Measurements from ENCODE around the gene HOXA4. TPM values are rescaled to one million over a fixed set of nuclear protein-coding genes. Genes with fewer than 3 reads are reported as not detected.

Gene HOXA4
- total and polyA plus RNA-seq, 4 experiments from 2014 or later = 0.19 to 0.30 TPM; not detected in 2

GRCh38 chr7:27114881-27115220, 15.7 kb downstream of the HOXA4 start:
- peaks cover 8 to 9% of the 10 kb centered on the region in 2 donors for H3K27me3 Mint-ChIP-seq
- intact Hi-C loops (cut with micrococcal nuclease) = no loop called here
- H3K4me3 Mint-ChIP-seq = no peak overlapping the region
- ChIA-PET CTCF (ENCODE audit: partially characterized antibody) (interaction anchor here (1.3 kb wide), 1 partner anchor 45 kb away, joined by 3 read pairs; no protein-coding TSS in a partner anchor), POLR2A (ENCODE audit: partially characterized antibody) (no interaction called here)
- no peak for DNase-seq
- H3K36me3 Mint-ChIP-seq = no peaks in the 10 kb centered on the region
- Histone ChIP-seq H3K27ac (ENCODE audit: low read depth, low read length) (no peak overlapping the region), H3K9me3 (ENCODE audit: control insufficient read depth in 1 of 2, low read length in 2 of 2) (no peaks in the 10 kb centered on the region), H3K27me3 (ENCODE audit: insufficient read depth, low read length) (no peaks in the 10 kb centered on the region), H3K36me3 (ENCODE audit: insufficient read depth, low read length) (no peaks in the 10 kb centered on the region), H3K4me3 (ENCODE audit: low read length in 2 of 2) (no peak overlapping the region), H3K4me1 (ENCODE audit: insufficient read depth, low read length) (no peaks in the 10 kb centered on the region)
- H3K27ac Mint-ChIP-seq = no peak overlapping the region
- no peaks in the 10 kb centered on the region for H3K9me3 Mint-ChIP-seq
- no peaks in the 10 kb centered on the region for H3K4me1 Mint-ChIP-seq

- POLR2A ChIA-PET (ENCODE audit: partially characterized antibody) = no interaction called here
- no peaks in the 10 kb centered on the region for H3K4me1 Mint-ChIP-seq
These were observed 16.4 kb downstream of the HOXA4 start for GRCh38 chr7:27113991-27114769.

GRCh38 chr7:27112955-27113949, 17.3 kb downstream of the HOXA4 start:
- Mint-ChIP-seq H3K36me3 (no peaks in the 10 kb centered on the region), H3K4me1 (no peaks in the 10 kb centered on the region), H3K9me3 (peaks cover 0 to 2% (median 0%) of the 10 kb centered on the region in 8 donors), H3K27me3 (peaks cover 1 to 6% of the 10 kb centered on the region in 2 donors), H3K4me3 (no peak overlapping the region), H3K27ac (no peak overlapping the region)
- Histone ChIP-seq H3K4me3 (ENCODE audit: low read length in 2 of 2) (no peak overlapping the region), H3K36me3 (ENCODE audit: insufficient read depth, low read length) (no peaks in the 10 kb centered on the region), H3K9me3 (ENCODE audit: control insufficient read depth in 1 of 2, low read length in 2 of 2) (no peaks in the 10 kb centered on the region), H3K4me1 (ENCODE audit: insufficient read depth, low read length) (no peaks in the 10 kb centered on the region), H3K27ac (ENCODE audit: low read depth, low read length) (no peak overlapping the region), H3K27me3 (ENCODE audit: insufficient read depth, low read length) (no peaks in the 10 kb centered on the region)
- DNase-seq = no peak
- ChIA-PET POLR2A (ENCODE audit: partially characterized antibody) (no interaction called here), CTCF (ENCODE audit: partially characterized antibody) (no interaction called here)
- intact Hi-C loops (cut with micrococcal nuclease) = no loop called here

More at GRCh38 chr7:27113991-27114769, 16.4 kb downstream of the HOXA4 start:
- CTCF ChIA-PET (ENCODE audit: partially characterized antibody) = interaction anchor here (1.3 kb wide), 1 partner anchor 45 kb away, joined by 3 read pairs; no protein-coding TSS in a partner anchor
- Histone ChIP-seq H3K9me3 (ENCODE audit: control insufficient read depth in 1 of 2, low read length in 2 of 2) (no peaks in the 10 kb centered on the region), H3K4me3 (ENCODE audit: low read length in 2 of 2) (no peak overlapping the region), H3K27ac (ENCODE audit: low read depth, low read length) (no peak overlapping the region), H3K4me1 (ENCODE audit: insufficient read depth, low read length) (no peaks in the 10 kb centered on the region), H3K36me3 (ENCODE audit: insufficient read depth, low read length) (no peaks in the 10 kb centered on the region), H3K27me3 (ENCODE audit: insufficient read depth, low read length) (no peaks in the 10 kb centered on the region)
- DNase-seq = no peak
- no peaks in the 10 kb centered on the region for H3K36me3 Mint-ChIP-seq
- H3K27ac Mint-ChIP-seq = no peak overlapping the region
- H3K4me3 Mint-ChIP-seq = no peak overlapping the region
- peaks cover 6 to 8% of the 10 kb centered on the region in 2 donors for H3K27me3 Mint-ChIP-seq
- H3K9me3 Mint-ChIP-seq = no peaks in the 10 kb centered on the region
- intact Hi-C loops (cut with micrococcal nuclease) = no loop called here

GRCh38 chr7:27112361-27112760, 18.2 kb downstream of the HOXA4 start:
- no peaks in the 10 kb centered on the region for H3K4me1 ChIP-seq (ENCODE audit: insufficient read depth, low read length)
- H3K36me3 ChIP-seq (ENCODE audit: insufficient read depth, low read length) = no peaks in the 10 kb centered on the region
- ChIA-PET POLR2A (ENCODE audit: partially characterized antibody) (no interaction called here), CTCF (ENCODE audit: partially characterized antibody) (no interaction called here)
- H3K9me3 Mint-ChIP-seq = peaks cover 0 to 2% (median 0%) of the 10 kb centered on the region in 8 donors
- DNase-seq = no peak
- no peak overlapping the region for H3K27ac Mint-ChIP-seq
- H3K4me1 Mint-ChIP-seq = no peaks in the 10 kb centered on the region
- no peak overlapping the region for H3K27ac ChIP-seq (ENCODE audit: low read depth, low read length)
- H3K4me3 Mint-ChIP-seq = no peak overlapping the region
- intact Hi-C loops (cut with micrococcal nuclease) = no loop called here
- no peaks in the 10 kb centered on the region for H3K9me3 ChIP-seq (ENCODE audit: control insufficient read depth in 1 of 2, low read length in 2 of 2)
- H3K36me3 Mint-ChIP-seq = no peaks in the 10 kb centered on the region
- peaks cover 0 to 6% of the 10 kb centered on the region in 2 donors for H3K27me3 Mint-ChIP-seq
- no peak overlapping the region for H3K4me3 ChIP-seq (ENCODE audit: low read length in 2 of 2)
- no peaks in the 10 kb centered on the region for H3K27me3 ChIP-seq (ENCODE audit: insufficient read depth, low read length)

GRCh38 chr7:27111751-27112277, 18.7 kb downstream of the HOXA4 start:
- CTCF ChIA-PET (ENCODE audit: partially characterized antibody) = no interaction called here
- Mint-ChIP-seq H3K9me3 (peaks cover 0 to 2% (median 0%) of the 10 kb centered on the region in 8 donors), H3K27me3 (peaks cover 0 to 6% of the 10 kb centered on the region in 2 donors), H3K36me3 (no peaks in the 10 kb centered on the region), H3K27ac (no peak overlapping the region), H3K4me3 (no peak overlapping the region), H3K4me1 (no peaks in the 10 kb centered on the region)
- Histone ChIP-seq H3K27ac (ENCODE audit: low read depth, low read length) (no peak overlapping the region), H3K4me1 (ENCODE audit: insufficient read depth, low read length) (no peaks in the 10 kb centered on the region), H3K9me3 (ENCODE audit: control insufficient read depth in 1 of 2, low read length in 2 of 2) (no peaks in the 10 kb centered on the region), H3K36me3 (ENCODE audit: insufficient read depth, low read length) (no peaks in the 10 kb centered on the region), H3K27me3 (ENCODE audit: insufficient read depth, low read length) (no peaks in the 10 kb centered on the region), H3K4me3 (ENCODE audit: low read length in 2 of 2) (no peak overlapping the region)
- POLR2A ChIA-PET (ENCODE audit: partially characterized antibody) = no interaction called here
- no peak for DNase-seq
- intact Hi-C loops (cut with micrococcal nuclease) = no loop called here

- Mint-ChIP-seq H3K4me1 (no peaks in the 10 kb centered on the region), H3K4me3 (no peak overlapping the region), H3K27ac (no peak overlapping the region), H3K36me3 (no peaks in the 10 kb centered on the region), H3K27me3 (peaks cover under 1 to 6% of the 10 kb centered on the region in 2 donors), H3K9me3 (peaks cover 0 to 2% (median 0%) of the 10 kb centered on the region in 8 donors)
- Histone ChIP-seq H3K27me3 (ENCODE audit: insufficient read depth, low read length) (no peaks in the 10 kb centered on the region), H3K36me3 (ENCODE audit: insufficient read depth, low read length) (no peaks in the 10 kb centered on the region), H3K9me3 (ENCODE audit: control insufficient read depth in 1 of 2, low read length in 2 of 2) (no peaks in the 10 kb centered on the region), H3K27ac (ENCODE audit: low read depth, low read length) (no peak overlapping the region), H3K4me3 (ENCODE audit: low read length in 2 of 2) (no peak overlapping the region), H3K4me1 (ENCODE audit: insufficient read depth, low read length) (no peaks in the 10 kb centered on the region)
- DNase-seq = no peak
- ChIA-PET POLR2A (ENCODE audit: partially characterized antibody) (no interaction called here), CTCF (ENCODE audit: partially characterized antibody) (interaction anchor here (1.0 to 1.5 kb wide), 2 partner anchors 28 to 429 kb away, joined by 3 read pairs; no protein-coding TSS in a partner anchor)
- intact Hi-C loops (cut with micrococcal nuclease) = no loop called here
These were observed 19.4 kb downstream of the HOXA4 start for GRCh38 chr7:27111042-27111750.
